ENCODE measurements around the gene FAM53A. TPM values are rescaled to one million over a fixed set of nuclear protein-coding genes. Genes with fewer than 3 reads are reported as not detected.

FAM53A gene
- total and polyA plus RNA-seq, 8 donors: 1.5 to 4.3 (median 2.3) TPM

DNA sequence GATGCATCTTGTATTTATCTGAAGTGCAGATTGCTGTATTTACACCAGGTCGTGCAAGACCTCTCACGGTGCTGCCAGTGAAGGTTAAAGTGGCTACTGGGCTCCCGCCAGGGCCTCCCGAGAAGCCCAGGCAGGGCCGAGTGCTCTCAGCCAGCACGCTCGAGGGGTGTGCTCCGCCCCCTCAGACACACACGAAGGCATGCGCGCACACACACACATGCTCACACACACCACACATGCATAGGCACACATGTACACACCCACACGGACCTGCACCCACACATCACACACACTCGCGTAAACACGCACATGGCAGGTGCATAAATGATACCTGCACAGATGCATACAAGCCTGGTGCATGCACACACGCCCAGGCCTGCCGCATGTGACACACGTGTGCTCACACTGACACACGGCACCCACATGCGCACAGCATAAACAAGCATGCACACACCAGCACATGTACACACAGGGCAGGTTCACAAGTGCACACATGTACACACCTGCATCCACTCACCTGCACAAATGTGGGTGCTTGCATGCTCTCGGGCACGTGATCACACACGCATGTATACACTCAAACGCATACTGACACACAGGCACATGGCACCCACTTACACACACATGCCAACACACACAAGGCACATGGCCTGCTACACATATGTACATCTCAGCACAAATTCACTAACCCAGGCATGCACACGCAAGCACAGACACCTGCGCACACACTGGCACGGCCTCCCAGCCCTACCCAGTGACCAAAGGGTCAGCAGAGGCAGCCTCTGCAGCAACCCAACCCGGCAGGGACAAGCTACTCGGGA is 71.6 kb downstream of the FAM53A start:
- Histone ChIP-seq H3K27ac (no peak overlapping the region), H3K36me3 (no peaks in the 10 kb centered on the region), H3K4me1 (no peaks in the 10 kb centered on the region), H3K4me3 (no peak overlapping the region), H3K27me3 (peaks cover 0 to 7% of the 10 kb centered on the region in 2 donors), H3K9me3 (no peaks in the 10 kb centered on the region)
- DNase-seq (peak in 3 of 4 donors; percentile 8 to 74 (median 50)), ATAC-seq (peak; percentile 67)
- intact Hi-C loops (cut with DNase I): no loop called here
- no peak for TF ChIP-seq CTCF (IDR thresholded peaks at IDR 0.05)

- Histone ChIP-seq H3K4me3 (no peak overlapping the region), H3K27ac (no peak overlapping the region), H3K36me3 (no peaks in the 10 kb centered on the region), H3K27me3 (peaks cover 0 to 7% of the 10 kb centered on the region in 2 donors), H3K4me1 (no peaks in the 10 kb centered on the region), H3K9me3 (no peaks in the 10 kb centered on the region)
- no peak for ATAC-seq
- intact Hi-C loops (cut with DNase I): no loop called here
- no peak for TF ChIP-seq CTCF (IDR thresholded peaks at IDR 0.05)
- no peak for DNase-seq
Observed at GRCh38 chr4:1611501-1611870, 72.6 kb downstream of the FAM53A start.

DNA sequence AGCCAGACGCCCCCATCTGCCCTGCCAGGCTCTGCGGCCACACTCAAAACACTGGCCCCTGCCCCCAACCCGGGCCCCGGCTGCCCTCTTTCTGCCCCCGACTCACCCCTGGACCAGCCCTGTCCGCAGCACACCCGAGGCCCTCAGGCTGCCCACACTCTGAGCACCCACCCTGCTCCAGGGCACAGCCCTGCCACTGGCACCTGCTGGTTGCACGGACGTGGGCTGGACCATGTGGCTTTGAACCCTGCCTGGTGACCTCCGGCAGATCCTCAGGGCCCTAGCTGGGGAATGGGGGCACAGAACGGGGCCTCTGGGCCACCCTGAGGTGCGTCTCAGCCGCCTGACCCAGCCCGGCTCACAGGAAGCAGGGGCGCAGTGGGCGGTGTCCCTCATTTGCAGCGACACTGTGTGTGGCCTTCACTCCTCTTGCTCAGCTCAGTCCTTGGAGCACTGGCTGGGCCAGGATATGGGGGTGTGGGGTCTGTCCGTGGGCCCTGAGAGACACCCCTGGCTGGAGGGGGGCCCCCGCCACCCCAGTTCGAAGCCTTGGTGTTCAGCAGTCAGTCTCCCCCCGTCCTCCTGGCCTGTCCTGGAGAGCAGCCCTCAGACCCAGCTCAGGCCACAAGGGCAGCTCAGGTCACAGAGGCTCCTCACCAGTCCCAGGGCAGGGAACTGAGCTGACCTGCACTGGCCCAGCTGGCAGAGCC is 73.2 kb downstream of the FAM53A start:
- no peak for TF ChIP-seq CTCF (IDR thresholded peaks at IDR 0.05)
- peak in 1 of 4 donors; percentile 63 for DNase-seq

DNA sequence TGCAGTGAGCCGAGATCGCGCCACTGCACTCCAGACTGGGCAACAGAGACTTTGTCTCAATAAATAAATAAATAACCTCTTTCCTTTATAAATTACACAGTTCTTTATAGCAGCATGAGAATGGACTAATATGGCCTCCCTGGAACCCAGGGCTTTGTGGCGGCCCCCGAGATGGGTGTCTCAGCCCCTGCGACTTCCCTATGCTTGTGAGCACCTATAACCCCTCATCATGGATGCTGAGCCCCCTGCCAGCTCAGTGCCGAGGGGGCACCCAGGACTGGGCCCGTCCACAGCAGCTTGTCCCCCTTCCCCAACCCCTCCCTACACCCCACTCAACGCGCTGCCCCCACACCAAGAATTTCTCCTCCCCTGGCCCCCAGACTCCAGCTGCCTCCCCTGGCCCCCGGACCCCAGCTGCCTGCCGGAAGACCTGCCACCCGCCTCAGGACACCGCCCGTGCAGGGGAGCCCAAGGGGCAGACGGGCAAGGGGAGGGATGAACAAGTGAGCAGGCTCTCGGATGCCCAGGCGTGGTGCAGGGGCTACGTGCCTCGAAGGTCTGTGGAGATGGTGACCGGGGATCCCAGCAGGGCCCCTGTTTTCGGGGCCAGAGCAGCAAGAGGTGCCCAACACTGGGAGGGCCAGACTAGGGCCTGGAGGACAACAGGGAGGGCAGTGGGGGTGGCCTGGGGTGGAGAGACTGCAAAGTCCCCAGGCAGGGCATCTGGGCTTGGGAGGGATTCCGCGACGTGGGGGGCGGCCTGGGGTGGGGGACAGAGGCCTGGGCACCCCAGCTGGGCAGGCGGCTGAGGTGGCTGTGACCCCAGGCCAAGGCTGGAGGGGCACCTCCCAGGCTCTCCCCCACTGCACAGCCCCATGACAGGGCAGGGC is 74.0 kb downstream of the FAM53A start:
- ATAC-seq (no peak), DNase-seq (no peak)
- Histone ChIP-seq H3K36me3 (no peaks in the 10 kb centered on the region), H3K4me3 (no peak overlapping the region), H3K4me1 (no peaks in the 10 kb centered on the region), H3K9me3 (no peaks in the 10 kb centered on the region), H3K27ac (no peak overlapping the region), H3K27me3 (peaks cover 0 to 15% of the 10 kb centered on the region in 2 donors)
- TF ChIP-seq CTCF (IDR thresholded peaks at IDR 0.05): no peak
- intact Hi-C loops (cut with DNase I): no loop called here

More for the DNA sequence above, 73.2 kb downstream of the FAM53A start:
- Histone ChIP-seq H3K9me3 (no peaks in the 10 kb centered on the region), H3K4me3 (no peak overlapping the region), H3K27ac (no peak overlapping the region), H3K4me1 (no peaks in the 10 kb centered on the region), H3K27me3 (peaks cover 0 to 7% of the 10 kb centered on the region in 2 donors), H3K36me3 (no peaks in the 10 kb centered on the region)
- ATAC-seq: no peak
- intact Hi-C loops (cut with DNase I): no loop called here

Measured in left lung (tissue), 10 donors.